Mesenteric fat pad (tissue), 1 donor: ENCODE data around the gene RASA3. TPM values are rescaled to one million over a fixed set of nuclear protein-coding genes. Genes with fewer than 3 reads are reported as not detected.

Experiments used
- DNase-seq: peaks from one replicate; pipeline ENCODE4 v3.0.0-alpha.2; 2020; ENCODE audit warnings: low spot score
- total RNA-seq: library from RNA; stranded (reverse); fragmentation: NEBNext Ultra II Directional; extraction: Animal tissue kit (Norgen Biotek cat#: 25700); gene quantifications from one replicate; pipeline ENCODE4 v1.2.1, GENCODE V29; 2021
- donor health status: DM: yes; HTN: yes; CAD: no.

RASA3 gene
- total RNA-seq, 1 donor from 2014 or later: 102 TPM

DNA sequence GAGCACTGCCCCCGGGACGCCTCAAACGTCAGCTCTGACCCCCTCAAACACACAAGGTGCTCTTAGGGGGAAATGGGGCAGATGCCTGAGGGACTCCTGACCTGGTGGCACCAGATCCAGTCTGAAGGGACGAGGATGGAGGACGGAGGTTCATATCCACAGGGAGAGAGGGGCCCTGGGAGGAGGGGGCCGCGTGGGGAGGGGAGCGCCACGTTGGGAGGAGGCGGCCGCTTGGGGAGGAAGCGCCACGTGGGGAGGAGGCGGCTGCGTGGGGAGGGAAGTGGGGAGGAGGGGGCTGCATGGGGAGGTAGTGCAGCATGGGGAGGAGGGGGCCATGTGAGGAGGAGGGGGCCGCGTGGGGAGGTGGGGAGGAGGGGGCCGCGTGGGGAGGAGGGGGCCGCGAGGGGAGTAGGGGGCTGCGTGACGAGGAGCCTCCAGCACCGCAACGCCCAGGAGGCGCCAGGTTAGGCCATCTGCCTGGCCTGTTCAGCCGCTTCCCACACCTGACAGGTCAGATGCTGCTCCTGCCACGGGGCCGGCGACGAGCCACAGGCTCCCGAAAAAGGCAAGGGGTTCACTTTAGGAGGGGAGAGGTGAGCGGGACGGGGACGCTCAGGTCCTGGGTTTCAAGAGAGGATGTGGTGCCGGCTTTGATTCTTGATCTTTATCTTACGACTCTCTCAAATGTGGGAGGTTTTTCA lies 121.9 kb downstream of the RASA3 start:
- DNase-seq: no peak

GRCh38 chr13:114009590-114010400 lies 122.6 kb downstream of the RASA3 start:
- DNase-seq: no peak

DNA sequence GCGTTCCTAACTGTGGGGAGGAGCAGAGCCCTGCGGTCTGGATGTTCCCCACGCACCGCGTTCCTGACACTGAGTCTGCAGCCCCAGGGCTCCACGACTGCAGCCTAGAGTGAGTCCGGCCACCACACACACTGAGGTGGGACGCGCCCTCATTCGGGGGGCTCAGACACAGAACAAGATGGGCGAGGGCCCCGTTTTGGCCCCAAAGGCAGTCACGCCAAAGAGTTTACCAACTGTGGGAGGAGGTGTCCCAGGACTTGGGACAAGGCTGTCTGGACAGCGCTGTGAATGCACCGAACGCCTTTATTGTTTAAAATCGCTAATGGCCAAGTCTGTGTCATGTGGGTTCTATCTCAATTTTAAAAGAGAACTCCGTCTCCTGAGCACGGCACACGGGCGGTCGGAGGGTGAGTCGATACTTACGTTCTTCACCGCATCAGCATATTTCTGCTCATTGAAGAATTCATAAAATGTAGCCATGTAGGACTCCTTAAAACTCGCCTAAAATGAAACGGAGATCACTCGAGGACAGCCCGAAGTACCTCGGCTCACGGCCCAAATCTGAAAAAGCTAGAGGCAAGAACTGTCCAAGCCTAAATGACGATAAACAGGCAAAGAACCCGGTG lies 123.3 kb downstream of the RASA3 start:
- no peak for DNase-seq

GRCh38 chr13:114007566-114007965 lies 124.9 kb downstream of the RASA3 start:
- DNase-seq: no peak

DNA sequence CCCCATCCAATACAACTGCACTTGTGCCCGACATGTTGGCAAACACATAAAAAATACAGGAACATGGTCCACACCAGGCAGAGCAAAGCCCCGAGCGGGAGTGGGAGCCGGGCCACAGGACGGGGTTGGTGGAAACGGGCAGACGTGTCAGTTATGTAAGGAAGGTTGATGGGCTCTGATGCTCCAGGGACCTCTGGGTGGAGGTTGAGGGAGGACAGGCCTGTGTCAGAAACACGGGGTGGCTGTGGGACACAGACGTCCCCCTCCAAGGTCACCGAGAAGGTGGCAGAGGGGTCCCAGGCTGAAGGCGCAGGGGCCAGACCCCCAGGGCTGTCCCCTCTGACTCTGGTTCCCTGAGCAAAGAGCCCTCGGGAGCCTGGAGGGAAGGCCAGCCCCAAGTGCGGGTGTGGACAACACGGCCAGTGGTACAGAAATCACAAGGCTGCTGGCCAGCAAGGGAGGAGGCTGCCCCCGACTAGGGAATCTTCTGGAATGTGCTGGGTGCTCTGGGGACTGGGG lies 127.2 kb downstream of the RASA3 start:
- no peak for DNase-seq

- DNase-seq: no peak
Measured at GRCh38 chr13:114004420-114005205, 127.8 kb downstream of the RASA3 start.

DNA sequence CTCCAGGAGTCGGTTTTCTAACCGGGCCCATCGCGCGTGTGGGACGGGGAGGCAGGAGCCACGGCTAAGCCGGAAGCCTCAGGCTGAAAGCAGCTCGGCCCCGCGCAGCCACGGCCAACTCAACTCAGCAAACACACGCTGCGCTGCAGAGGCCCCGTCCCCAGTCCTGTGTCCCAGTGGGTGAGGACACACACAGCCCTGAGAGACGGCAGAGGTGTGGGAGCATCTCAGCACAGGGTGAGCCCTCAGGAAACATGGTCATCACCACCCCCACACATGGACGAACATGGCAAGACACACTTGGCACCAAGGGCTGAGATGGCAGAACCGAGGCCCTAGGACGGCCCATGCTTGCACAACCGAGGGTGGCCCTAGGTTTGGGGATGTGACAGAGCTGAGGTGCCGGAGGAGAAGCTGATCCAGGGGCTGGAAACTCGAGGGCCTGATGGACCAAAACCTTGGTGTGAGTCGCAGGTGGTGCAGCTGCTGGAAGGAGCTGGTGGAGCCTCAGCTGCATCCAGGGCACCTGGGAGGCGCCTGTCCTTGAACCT lies 129.6 kb downstream of the RASA3 start:
- DNase-seq: no peak

DNA sequence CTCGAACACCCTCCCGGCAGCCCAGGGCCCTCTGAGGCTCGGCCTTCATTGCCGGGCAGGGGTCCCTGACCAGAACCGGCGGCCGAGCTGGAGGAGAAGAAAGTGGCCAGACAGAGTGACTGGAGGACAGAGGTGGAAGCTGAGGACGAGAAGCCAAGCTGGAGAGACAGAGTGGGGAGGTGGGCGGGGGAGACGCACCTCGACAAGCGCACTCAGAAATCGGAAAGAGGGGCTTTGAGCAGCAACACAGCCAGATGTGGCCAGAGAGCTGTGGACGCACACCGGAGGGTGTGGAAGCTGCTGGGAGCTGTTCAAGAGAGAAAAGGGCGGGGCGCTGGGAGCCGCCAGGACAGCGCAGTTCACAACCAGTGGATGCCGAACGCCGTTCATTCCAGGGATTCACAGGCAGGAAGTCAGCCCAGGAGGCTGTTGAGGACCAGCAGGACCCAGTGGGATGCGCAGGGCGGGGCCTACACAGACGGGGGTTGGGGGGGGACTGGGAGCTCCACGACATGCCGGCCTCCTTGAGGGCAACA lies 130.3 kb downstream of the RASA3 start:
- no peak for DNase-seq

GRCh38 chr13:114001331-114002008 lies 131.0 kb downstream of the RASA3 start:
- DNase-seq: no peak

GRCh38 chr13:114000151-114001040 lies 132.0 kb downstream of the RASA3 start:
- DNase-seq: no peak

DNA sequence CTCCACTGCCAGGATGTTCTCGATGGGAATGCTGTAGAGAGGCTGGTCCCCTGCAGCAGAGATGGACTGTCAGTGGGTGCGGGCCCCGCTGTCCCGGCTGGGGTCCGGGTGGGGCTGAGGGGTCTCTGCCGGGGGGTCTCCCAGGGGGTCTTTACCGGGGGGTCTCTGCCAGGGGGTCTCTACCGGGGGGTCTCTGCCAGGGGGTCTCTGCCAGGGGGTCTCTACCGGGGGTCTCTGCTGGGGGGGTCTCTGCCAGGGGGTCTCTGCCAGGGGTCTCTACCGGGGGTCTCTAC lies 132.9 kb downstream of the RASA3 start:
- DNase-seq: no peak

DNA sequence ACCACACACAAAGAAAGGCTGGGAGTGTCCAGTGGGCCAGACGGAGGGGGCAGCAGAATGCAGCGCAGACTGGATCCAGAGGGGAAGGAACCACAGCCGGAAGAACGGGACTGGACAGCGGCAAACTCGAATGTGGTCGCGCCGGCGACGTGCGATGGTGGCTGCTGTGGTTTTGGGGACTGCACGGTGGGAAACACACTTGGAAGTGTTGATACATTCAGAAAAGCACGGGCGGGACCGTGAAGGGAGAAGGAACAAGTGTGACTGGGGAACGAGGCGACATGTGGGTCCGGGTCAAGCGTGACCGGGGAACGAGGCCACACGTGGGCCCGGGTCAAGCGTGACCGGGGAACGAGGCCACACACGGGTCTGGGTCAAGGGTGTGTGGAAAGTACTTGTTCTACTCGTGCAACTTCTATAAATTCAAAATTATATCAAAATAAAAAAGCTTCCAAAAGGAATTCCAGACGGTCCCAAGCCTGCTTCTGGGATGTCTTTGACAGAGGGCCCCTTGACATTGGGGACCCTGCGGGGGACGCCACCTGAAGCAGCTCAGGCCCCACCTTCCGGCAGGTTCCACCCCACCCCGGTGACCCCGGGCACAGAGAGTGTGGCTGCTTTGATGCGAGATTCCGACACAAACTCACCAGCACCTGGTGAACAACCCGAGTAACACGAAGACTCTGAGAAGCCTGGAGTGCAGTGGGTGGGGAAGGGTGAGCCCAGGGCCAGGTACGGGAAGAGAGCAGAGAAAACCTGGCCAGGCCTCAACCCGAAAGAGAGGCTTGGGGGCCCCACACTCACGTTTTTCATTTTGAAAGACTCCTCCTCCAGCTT lies 133.4 kb downstream of the RASA3 start:
- no peak for DNase-seq

DNA sequence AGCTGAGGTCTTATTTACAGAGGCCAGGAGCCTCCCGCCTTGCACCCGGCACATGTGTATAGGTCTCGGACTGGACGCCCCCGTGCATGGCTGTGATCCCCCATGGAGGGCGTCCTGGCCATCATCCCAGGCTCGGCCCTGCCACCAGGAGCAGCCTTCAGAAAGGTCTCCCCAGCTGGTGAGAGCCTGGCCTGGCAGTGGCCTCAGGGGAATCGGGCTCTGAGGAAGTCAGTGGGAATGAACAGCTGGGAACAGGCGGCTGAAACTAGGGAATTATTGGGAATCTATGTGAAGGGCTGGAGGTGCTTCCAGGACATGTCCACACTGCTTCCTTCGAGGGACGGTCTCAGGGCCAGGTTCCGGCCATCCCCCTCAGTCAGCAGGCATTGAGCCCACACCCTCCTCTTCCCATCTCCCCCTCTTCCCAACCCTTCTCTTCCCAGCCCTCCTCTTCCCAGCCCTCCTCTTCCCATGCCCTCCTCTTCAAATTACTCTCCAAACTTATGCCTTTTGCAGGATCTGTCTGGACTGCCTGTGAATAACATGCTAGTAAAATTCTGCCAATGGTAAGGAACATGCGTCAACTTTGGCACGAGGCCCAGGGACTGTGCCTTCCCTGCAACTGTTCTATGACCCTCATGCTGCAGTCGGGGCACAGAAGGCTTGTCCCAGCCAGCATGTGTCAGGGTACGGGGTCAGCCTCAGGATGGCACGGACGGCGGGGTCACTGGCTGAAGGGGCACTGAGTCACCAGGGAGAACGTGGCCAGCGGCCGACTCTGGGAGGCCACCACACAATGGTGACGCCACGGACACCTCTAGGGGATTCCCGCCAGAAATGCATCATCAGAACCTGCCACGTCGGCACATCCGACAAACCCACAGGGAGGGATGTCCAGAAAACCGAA lies 134.3 kb downstream of the RASA3 start:
- DNase-seq: no peak

DNA sequence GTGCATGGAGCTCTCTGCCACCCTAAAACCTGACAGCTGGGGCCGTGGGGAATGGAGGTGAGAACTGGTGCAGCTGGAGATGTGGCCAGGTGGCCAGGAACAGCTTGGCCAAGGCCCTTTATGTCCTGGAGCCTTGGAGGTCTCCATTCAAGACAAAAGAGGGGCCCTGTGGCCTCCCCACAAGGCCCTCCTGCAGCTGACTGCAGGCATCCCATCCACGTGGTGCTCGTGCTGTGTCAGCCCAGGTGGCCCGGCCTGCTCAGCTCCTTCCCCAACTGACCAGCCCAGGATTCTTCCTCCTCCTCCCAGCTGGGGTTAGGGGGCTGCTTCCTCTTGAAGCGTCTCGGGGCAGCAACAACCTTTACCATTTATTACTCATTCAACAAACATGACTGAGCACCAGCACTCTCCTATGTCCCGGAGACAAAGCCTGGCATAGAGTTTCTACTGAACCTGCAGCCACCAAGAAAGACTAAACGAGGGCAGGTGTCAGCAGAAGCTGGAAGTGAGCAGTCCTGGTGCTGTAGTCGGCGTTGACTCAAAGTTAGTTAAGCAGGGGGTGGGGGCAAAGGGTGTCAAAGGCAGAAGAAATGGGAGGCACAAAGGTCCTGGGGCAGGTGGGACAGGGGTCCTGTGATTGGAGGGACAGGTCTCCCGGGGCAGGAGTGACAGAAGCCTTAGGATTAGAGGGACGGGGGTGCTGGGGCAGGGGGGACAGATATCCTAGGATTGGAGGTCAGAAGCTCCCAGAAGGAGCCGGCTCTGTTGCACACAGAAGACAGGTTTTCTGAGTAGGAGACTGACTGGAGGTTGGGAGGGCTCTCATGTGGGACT lies 135.3 kb downstream of the RASA3 start:
- no peak for DNase-seq

GRCh38 chr13:113996081-113996911 lies 136.1 kb downstream of the RASA3 start:
- no peak for DNase-seq
